Heart left ventricle (tissue), 13 donors: ENCODE measurements around the gene ELMO3.

ENCODE experiments used
- POLR2A ChIP-seq, 2 donors: fragments of 450-650 bp; IDR thresholded peaks; one replicate each; pipeline ENCODE4 v1.6.1; 2017; ENCODE audit warnings: antibody characterized with exemption in 2 of 2, mild to moderate bottlenecking in 2 of 2, moderate library complexity in 2 of 2
- TF ChIP-seq, protein P1 (sequence below), 12 donors: fragments of 200-600 bp; sonication (generic) in 4 of 12; IDR thresholded peaks; one replicate each; pipeline versions ENCODE4 v1.5.0 to v1.8.0; 2018 to 2022; ENCODE audit warnings: antibody characterized with exemption in 12 of 12, mild to moderate bottlenecking in 5 of 12
- donor health status: ischemic (EF 13 %, LVEDD 7.1; RV severe dilation, severe dysfunction).
- donor health status: DM: no; HTN: yes; CAD: no.
- donor health status: DM: no; HTN: no; CAD: no.
- donor health status: ischemic (EF 25% LVEDD 6.9; RV normal size, moderate dysfunction).
- donor health status: ischemic (EF 25% LVEDD 5.7; RV mildly dilated, moderate dysfunction).
- donor health status: ischemic (EF 35%, LVEDD 5.7; RV mildly dilated, moderate dysfunction).
- donor health status: nonischemic (EF 11% LVEDD 7.7; RV severe dilation, severe dysfunction).
- donor health status: DM: yes; HTN: yes; CAD: no.
- donor health status: PGD.
- donor health status: ischemic (EF 29% LVEDD 5.4; RV normal size, mild dysfunction).
- donor health status: nonischemic (EF 23%, LVEDD 6.1; RV moderate dilation, normal function).

DNA sequence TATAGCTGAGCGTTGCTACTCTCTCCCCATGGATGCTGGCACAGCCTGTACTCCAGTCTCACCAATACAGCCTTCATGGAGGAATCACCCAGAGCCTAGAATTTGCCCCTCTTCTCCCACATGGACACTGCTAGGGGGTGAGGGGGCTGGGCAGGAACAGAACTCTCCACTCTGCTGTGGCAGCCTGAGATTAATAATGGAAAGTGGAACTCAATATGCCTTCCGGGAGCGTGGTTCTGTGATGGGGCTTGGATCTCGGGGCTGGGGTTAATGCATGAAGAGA is 51.1 kb downstream of the ELMO3 start:
- TF ChIP-seq, protein P1, sequence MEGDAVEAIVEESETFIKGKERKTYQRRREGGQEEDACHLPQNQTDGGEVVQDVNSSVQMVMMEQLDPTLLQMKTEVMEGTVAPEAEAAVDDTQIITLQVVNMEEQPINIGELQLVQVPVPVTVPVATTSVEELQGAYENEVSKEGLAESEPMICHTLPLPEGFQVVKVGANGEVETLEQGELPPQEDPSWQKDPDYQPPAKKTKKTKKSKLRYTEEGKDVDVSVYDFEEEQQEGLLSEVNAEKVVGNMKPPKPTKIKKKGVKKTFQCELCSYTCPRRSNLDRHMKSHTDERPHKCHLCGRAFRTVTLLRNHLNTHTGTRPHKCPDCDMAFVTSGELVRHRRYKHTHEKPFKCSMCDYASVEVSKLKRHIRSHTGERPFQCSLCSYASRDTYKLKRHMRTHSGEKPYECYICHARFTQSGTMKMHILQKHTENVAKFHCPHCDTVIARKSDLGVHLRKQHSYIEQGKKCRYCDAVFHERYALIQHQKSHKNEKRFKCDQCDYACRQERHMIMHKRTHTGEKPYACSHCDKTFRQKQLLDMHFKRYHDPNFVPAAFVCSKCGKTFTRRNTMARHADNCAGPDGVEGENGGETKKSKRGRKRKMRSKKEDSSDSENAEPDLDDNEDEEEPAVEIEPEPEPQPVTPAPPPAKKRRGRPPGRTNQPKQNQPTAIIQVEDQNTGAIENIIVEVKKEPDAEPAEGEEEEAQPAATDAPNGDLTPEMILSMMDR (IDR thresholded peaks at IDR 0.05): no peak
- TF ChIP-seq POLR2A (IDR thresholded peaks at IDR 0.05): no peak
